ENCODE results near the gene PABPN1.
"Not testable (repeated sequence)": the region's sequence is repeated elsewhere in the genome, so short reads cannot be mapped to it uniquely, and the experiment has no call there.

Gene PABPN1

GRCh38 chr14:23324993-23325392 is 3.7 kb downstream of the PABPN1 start:
- TF ChIP-seq CSRNP3 (CRISPR knock-in tag; IDR thresholded peaks at IDR 0.05) (no peak), TOX (CRISPR knock-in tag; IDR thresholded peaks at IDR 0.05; ENCODE audit: borderline replicate concordance) (no peak), SNAI2 (CRISPR knock-in tag; IDR thresholded peaks at IDR 0.05) (no peak), ZC3H10 (CRISPR knock-in tag; IDR thresholded peaks at IDR 0.05) (no peak), OSR1 (CRISPR knock-in tag; IDR thresholded peaks at IDR 0.05) (no peak), GLIS3 (CRISPR knock-in tag; IDR thresholded peaks at IDR 0.05) (no peak), ZNF565 (CRISPR knock-in tag; conservative IDR thresholded peaks at IDR 0.05; ENCODE audit: low read depth) (no peak), PATZ1 (CRISPR knock-in tag; IDR thresholded peaks at IDR 0.05; ENCODE audit: borderline replicate concordance) (no peak), ZFP30 (CRISPR knock-in tag; IDR thresholded peaks at IDR 0.05) (no peak), TSHZ2 (CRISPR knock-in tag; IDR thresholded peaks at IDR 0.05) (no peak), CSDC2 (CRISPR knock-in tag; IDR thresholded peaks at IDR 0.05) (no peak), ESRRG (CRISPR knock-in tag; IDR thresholded peaks at IDR 0.05) (no peak), ZNF70 (CRISPR knock-in tag; IDR thresholded peaks at IDR 0.05) (no peak), BACH2 (CRISPR knock-in tag; IDR thresholded peaks at IDR 0.05; ENCODE audit: borderline replicate concordance) (no peak), ZNF8 (CRISPR knock-in tag; IDR thresholded peaks at IDR 0.05) (no peak)
- TF ChIP-seq, protein P1, sequence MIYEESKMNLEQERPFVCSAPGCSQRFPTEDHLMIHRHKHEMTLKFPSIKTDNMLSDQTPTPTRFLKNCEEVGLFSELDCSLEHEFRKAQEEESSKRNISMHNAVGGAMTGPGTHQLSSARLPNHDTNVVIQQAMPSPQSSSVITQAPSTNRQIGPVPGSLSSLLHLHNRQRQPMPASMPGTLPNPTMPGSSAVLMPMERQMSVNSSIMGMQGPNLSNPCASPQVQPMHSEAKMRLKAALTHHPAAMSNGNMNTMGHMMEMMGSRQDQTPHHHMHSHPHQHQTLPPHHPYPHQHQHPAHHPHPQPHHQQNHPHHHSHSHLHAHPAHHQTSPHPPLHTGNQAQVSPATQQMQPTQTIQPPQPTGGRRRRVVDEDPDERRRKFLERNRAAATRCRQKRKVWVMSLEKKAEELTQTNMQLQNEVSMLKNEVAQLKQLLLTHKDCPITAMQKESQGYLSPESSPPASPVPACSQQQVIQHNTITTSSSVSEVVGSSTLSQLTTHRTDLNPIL (CRISPR knock-in tag; IDR thresholded peaks at IDR 0.05; ENCODE audit: low read depth) = no peak
- TF ChIP-seq, protein P2, sequence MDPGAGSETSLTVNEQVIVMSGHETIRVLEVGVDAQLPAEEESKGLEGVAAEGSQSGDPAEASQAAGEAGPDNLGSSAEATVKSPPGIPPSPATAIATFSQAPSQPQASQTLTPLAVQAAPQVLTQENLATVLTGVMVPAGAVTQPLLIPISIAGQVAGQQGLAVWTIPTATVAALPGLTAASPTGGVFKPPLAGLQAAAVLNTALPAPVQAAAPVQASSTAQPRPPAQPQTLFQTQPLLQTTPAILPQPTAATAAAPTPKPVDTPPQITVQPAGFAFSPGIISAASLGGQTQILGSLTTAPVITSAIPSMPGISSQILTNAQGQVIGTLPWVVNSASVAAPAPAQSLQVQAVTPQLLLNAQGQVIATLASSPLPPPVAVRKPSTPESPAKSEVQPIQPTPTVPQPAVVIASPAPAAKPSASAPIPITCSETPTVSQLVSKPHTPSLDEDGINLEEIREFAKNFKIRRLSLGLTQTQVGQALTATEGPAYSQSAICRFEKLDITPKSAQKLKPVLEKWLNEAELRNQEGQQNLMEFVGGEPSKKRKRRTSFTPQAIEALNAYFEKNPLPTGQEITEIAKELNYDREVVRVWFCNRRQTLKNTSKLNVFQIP (CRISPR knock-in tag; IDR thresholded peaks at IDR 0.05; ENCODE audit: borderline replicate concordance, low read depth) = no peak
- ATAC-seq = no peak

GRCh38 chr14:23325746-23326145 is 4.5 kb downstream of the PABPN1 start:
- not testable (repeated sequence) for ATAC-seq

DNA sequence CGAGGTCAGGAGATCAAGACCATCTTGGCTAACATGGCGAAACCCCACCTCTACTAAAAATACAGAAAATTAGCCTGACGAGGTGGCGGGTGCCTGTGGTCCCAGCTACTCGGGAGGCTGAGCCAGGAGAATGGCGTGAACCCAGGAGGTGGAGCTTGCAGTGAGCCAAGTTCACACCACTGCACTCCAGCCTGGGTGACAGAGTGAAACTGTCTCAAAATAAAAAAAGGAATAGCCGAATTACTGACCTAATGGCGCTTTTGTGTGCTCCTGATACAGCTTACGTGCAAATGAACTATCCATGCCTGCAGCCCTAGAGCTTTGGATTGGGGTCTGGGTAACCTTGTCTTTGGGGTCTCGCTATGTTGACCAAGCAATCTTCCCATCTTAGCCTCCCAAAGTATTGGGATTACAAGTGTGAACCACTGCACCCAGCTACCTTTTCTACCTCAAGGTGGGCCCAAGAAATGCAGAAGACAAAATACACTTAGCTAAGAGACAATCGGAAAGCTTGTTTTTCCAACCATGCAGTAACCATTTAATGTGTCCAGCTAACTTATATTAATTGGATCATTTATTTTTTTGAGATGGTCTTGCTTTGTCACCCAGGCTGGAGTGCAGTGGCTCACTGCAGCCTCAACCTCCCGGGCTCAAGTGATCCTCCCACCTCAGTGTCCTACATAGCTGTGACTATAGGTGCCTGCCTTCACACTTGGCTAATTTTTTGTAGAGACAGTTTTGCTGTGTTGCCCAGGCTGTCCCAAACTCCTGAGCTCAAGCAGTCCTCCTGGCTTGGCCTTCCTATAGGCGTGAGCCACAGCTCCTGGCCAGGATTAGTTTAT is 5.5 kb downstream of the PABPN1 start:
- peak; percentile 15 for ATAC-seq
- TF ChIP-seq ESRRG (CRISPR knock-in tag; IDR thresholded peaks at IDR 0.05) = 0 out of 2 replicates have a peak, but pooled peaks have one; percentile 22
- no peak for TF ChIP-seq TCF4 (CRISPR knock-in tag; IDR thresholded peaks at IDR 0.05; ENCODE audit: borderline replicate concordance)
- TF ChIP-seq PATZ1 (CRISPR knock-in tag; IDR thresholded peaks at IDR 0.05; ENCODE audit: borderline replicate concordance) = 0 out of 2 replicates have a peak, but pooled peaks have one; percentile 7
- no peak for TF ChIP-seq OSR1 (CRISPR knock-in tag; IDR thresholded peaks at IDR 0.05)
- TF ChIP-seq, protein P1 (CRISPR knock-in tag; IDR thresholded peaks at IDR 0.05; ENCODE audit: low read depth) = peak; percentile 52; the same call in 1 of the 2 replicates
